Thyroid gland (tissue), 4 donors: ENCODE data around the gene FUT3. TPM values are rescaled to one million over a fixed set of nuclear protein-coding genes. Genes with fewer than 3 reads are reported as not detected.
"Not testable (repeated sequence)": the region's sequence is repeated elsewhere in the genome, so short reads cannot be mapped to it uniquely, and the experiment has no call there.

Source experiments
- DNase-seq, 2 donors: peaks; one replicate each; pipeline ENCODE4 v3.0.0-alpha.2; 2019
- H3K27ac ChIP-seq, 3 donors: fragments of 200-600 bp; sonication (generic); 1 replicate in 2 of 3; 2 replicates in 1 of 3; pipeline ENCODE4 v1.5.1; 2016 to 2019; ENCODE audit warnings: mild to moderate bottlenecking in 1 of 3, moderate library complexity in 1 of 3
- H3K27me3 ChIP-seq: fragments of 200-600 bp; sonication (generic); one replicate; pipeline ENCODE4 v1.5.1; 2019
- H3K36me3 ChIP-seq, 2 donors: fragments of 200-600 bp; sonication (generic); one replicate each; pipeline ENCODE4 v1.5.1; 2016 to 2019
- H3K4me1 ChIP-seq, 2 donors: fragments of 200-600 bp; sonication (generic); one replicate each; pipeline ENCODE4 v1.5.1; 2017 to 2019
- H3K4me3 ChIP-seq, 3 donors: fragments of 200-600 bp; sonication (generic); replicated peaks in 1 of 3; 1 replicate in 2 of 3; 2 replicates in 1 of 3; pipeline ENCODE4 v1.5.1; 2016; ENCODE audit warnings: mild to moderate bottlenecking in 1 of 3
- H3K9me3 ChIP-seq: fragments of 200-600 bp; sonication (generic); one replicate; pipeline ENCODE4 v1.5.1; 2017
- CTCF ChIP-seq, 6 experiments: fragments of 200-600 bp in 3 of 6; fragments of 450-650 bp in 3 of 6; sonication (generic) in 3 of 6; IDR thresholded peaks; one replicate each; pipeline ENCODE4 v1.5.1; 2016 to 2019; ENCODE audit warnings: antibody characterized with exemption in 6 of 6, mild to moderate bottlenecking in 2 of 6, inconsistent platforms in 1 of 6, moderate library complexity in 1 of 6
- POLR2A ChIP-seq, 2 donors: fragments of 450-650 bp; IDR thresholded peaks; one replicate each; pipeline ENCODE4 v1.6.1; 2017; ENCODE audit warnings: antibody characterized with exemption in 2 of 2, mild to moderate bottlenecking in 2 of 2, moderate library complexity in 1 of 2
- WGBS, 2 donors: methylation state at CpG; one replicate each; pipeline ENCODE4 v1.1.5; 2017; 5-methylcytosine and 5-hydroxymethylcytosine counted together
- intact Hi-C: fragments of 100-400 bp; cut with DNase I; formaldehyde crosslinking; loops from one replicate; pipeline ENCODE4 v1.15.1; 2023
- total RNA-seq, 4 donors: library from RNA; depleted of rRNA; stranded (reverse); fragments of >200 nt; gene quantifications; one replicate each; pipeline ENCODE4 v1.2.3, GENCODE V29; 2016

The FUT3 gene
- total RNA-seq, 4 donors from 2014 or later = 0.13 TPM; not detected in 3

DNA sequence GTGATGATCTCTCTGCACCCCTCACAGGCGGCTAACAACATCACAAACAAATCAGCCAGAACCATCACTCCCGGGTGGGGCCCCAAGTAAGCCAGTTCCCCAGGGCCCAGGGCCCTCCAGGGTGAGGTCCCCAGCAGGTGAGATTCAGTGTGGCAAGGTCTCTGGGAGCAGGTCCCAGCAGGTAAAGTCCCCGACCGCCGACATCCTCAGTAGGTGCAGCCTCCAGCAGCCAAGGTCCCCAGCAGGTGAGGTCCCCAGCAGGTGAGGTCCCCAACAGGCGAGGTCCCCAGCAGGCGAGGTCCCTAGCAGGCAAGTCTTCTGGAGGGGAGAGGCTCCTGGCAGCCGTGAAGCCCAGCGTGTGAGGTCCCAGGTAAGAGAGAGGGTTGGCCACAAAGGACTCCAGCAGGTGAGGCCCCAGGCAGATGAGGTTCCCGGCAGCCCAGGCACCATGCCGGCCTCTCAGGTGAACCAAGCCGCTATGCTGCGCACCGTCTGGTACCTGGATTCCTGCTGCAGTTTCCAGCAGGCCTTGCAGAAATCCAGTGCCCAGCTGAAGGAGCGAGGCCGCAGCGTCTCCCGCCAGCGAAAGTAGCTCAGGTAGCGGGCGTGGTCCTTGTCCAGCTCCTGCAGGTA, 7.8 kb downstream of the FUT3 start:
- intact Hi-C loops = no loop called here
- TF ChIP-seq CTCF (IDR thresholded peaks at IDR 0.05) (no peak), POLR2A (IDR thresholded peaks at IDR 0.05) (no peak)
- H3K4me1 ChIP-seq = no peaks in the 10 kb centered on the region
- no peak for DNase-seq
- no peak overlapping the region for H3K27ac ChIP-seq
- H3K36me3 ChIP-seq = no peaks in the 10 kb centered on the region
- 85 to 97% methylated on average over 5 to 17 of the region's 21 CpGs for WGBS, 2 donors
- no peaks in the 10 kb centered on the region for H3K9me3 ChIP-seq
- H3K4me3 ChIP-seq = no peak overlapping the region
- H3K27me3 ChIP-seq = no peaks in the 10 kb centered on the region

- DNase-seq = not testable (repeated sequence)
- 84 to 89% methylated on average over 3 to 5 of the region's 6 CpGs for WGBS, 2 donors
Measured at GRCh38 chr19:5841735-5842111, 9.5 kb downstream of the FUT3 start.

DNA sequence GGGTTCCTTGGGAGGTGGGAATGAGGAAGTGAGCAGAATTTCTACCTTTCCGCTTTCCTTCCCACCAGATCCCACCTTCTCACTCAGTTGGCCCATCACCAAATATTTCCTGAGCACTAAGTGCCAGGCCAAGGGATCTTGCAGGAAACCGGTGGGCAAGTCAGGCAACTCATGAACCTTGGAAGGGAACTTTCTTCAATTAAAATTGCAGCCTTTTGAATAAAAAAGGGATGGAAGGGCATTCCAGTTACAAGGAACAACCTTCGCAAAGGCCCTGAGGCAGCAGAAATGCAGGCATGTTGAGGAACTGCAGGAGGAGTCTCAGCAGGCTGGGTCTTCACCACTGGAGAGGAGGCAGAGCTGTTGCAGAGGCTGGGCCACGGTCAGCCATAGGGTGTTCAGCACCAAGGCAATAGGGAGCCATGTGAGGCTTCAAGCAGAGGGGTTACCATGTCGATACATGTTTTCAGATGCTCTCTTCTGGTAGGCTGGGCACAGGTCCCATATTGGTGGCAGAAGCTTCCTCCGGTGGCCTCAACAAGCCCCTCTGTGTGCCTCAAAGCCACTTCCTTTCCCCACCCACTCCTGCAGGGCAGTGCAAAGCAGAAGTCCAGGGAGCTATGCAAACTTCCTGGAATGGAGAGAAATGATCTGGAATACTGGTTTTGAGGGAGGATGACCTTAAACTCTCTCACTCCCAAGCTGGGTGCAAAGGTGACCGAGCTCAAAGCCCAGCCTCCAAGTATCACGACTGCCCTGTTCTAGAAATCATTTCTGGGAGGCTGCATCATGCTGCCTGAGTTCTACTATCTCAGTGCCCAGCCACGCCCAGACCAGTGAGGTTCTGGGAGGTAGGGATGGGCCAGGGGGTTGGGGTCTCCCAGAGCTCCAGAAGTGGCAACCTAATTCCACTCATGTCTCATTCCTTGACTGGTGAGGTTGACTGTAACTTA, 11.9 kb downstream of the FUT3 start, which contains the start of gene FUT6:
Gene FUT6, minus strand, starts transcription at position 638 of the 953 bp plus-strand sequence. CDS start 7,135 bp downstream, outside the sequence.
- H3K27me3 ChIP-seq = no peaks in the 10 kb centered on the region
- no peaks in the 10 kb centered on the region for H3K4me1 ChIP-seq
- H3K9me3 ChIP-seq = no peaks in the 10 kb centered on the region
- H3K36me3 ChIP-seq = no peaks in the 10 kb centered on the region
- 82 to 86% methylated on average over 8 to 9 of the region's 9 CpGs for WGBS, 2 donors
- no peak within 1 kb of the TSS for H3K27ac ChIP-seq
- intact Hi-C loops = no loop called here
- TF ChIP-seq CTCF (IDR thresholded peaks at IDR 0.05) (no peak), POLR2A (IDR thresholded peaks at IDR 0.05) (no peak)
- H3K4me3 ChIP-seq = no peak within 1 kb of the TSS
- DNase-seq = no peak

More at GRCh38 chr19:5841735-5842111, 9.5 kb downstream of the FUT3 start:
- H3K27me3 ChIP-seq, H3K9me3 ChIP-seq, H3K4me3 ChIP-seq, H3K27ac ChIP-seq, H3K36me3 ChIP-seq, H3K4me1 ChIP-seq, intact Hi-C loops: not testable (repeated sequence)

DNA sequence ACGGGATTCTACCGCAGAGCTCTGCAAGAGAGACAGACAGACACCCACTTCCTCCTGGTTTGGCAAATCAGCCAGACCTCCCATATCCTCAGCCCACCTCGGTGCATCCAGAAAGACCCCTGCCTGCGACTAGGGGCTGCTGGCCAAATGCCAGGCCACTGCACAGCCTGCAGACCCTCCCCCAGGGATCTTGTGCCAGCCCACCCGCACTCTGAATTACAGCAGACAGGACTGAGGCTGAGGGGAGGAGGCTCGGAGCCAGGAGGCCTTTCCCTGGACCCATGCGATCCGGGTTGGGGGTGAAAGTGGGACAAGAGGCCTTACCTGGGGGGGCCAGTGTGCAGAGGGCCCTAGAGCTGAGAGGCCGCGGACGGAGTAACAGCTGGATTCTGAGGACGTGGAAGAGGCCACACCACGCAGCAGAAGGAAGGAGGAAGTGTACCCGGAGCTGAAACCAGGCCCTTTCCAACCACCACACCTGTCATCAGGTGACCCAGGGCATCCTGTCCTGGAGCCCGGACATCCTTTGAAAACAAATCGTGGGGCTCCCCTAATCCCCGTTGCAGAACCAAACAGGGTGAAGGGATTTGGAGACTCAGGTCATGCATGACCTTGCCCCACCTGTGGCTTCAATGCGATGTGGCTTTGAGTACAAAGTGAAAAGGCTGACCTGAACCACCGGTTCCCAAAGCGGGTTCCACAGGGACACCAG, 12.7 kb downstream of the FUT3 start:
- 55 to 66% methylated on average over 15 to 20 of the region's 20 CpGs for WGBS, 2 donors
- H3K4me3 ChIP-seq = no peak overlapping the region

More for the DNA sequence above, 12.7 kb downstream of the FUT3 start:
- H3K27me3 ChIP-seq = no peaks in the 10 kb centered on the region
- no peaks in the 10 kb centered on the region for H3K36me3 ChIP-seq
- TF ChIP-seq POLR2A (IDR thresholded peaks at IDR 0.05) (no peak), CTCF (IDR thresholded peaks at IDR 0.05) (no peak)
- no peaks in the 10 kb centered on the region for H3K4me1 ChIP-seq
- no peak overlapping the region for H3K27ac ChIP-seq
- intact Hi-C loops = no loop called here
- no peaks in the 10 kb centered on the region for H3K9me3 ChIP-seq
- DNase-seq = no peak
